Measurements from ENCODE around the gene KRTAP23-1. TPM values are rescaled to one million over a fixed set of nuclear protein-coding genes. Genes with fewer than 3 reads are reported as not detected.

Gene KRTAP23-1
- total and polyA plus RNA-seq, 2 of the 4 experiments (the other 2 are of a cell fraction) = not detected

- CTCF ChIA-PET = no interaction called here
- H3K36me3 ChIP-seq (ENCODE audit: control insufficient read depth, insufficient read depth, low read length) = no peaks in the 10 kb centered on the region
- H3K27ac ChIP-seq (ENCODE audit: insufficient read depth, low read length) = no peak overlapping the region
- no peak overlapping the region for H3K14ac ChIP-seq (replicated peaks; ENCODE audit: low read depth, low read length)
- no peak overlapping the region for H4K91ac ChIP-seq (ENCODE audit: insufficient read depth, low read depth, low read length)
- no peak overlapping the region for H3K4ac ChIP-seq (ENCODE audit: low read depth, low read length)
- H3K9me3 ChIP-seq (ENCODE audit: control insufficient read depth, insufficient read depth, low read length) = peaks cover 12% of the 10 kb centered on the region
- no peak overlapping the region for H2AK5ac ChIP-seq (ENCODE audit: low read depth, low read length)
- dilution Hi-C loops (cut with HindIII; ENCODE audit: low sequenced_read_pairs, unreplicated experiment) (no loop called here), intact Hi-C loops (cut with micrococcal nuclease) (no loop called here), in situ Hi-C loops (cut with MboI; ENCODE audit: low sequenced_read_pairs) (no loop called here)
- DNase-seq = no peak
- H2BK5ac ChIP-seq (ENCODE audit: low read depth, low read length, poor library complexity, severe bottlenecking) = no peak overlapping the region
- H2BK20ac ChIP-seq (ENCODE audit: low read depth, low read length) = no peak overlapping the region
- H3K23ac ChIP-seq (ENCODE audit: low read depth, low read length) = no peak overlapping the region
- H3K79me1 ChIP-seq (ENCODE audit: low read depth in 1 of 2, low read length in 2 of 2) = no peaks in the 10 kb centered on the region
- H3K9ac ChIP-seq (ENCODE audit: low read depth, low read length) = no peak overlapping the region
- H3K4me2 ChIP-seq (ENCODE audit: low read depth, low read length) = no peak overlapping the region
- no peak overlapping the region for H2AK9ac ChIP-seq (replicated peaks; ENCODE audit: low read depth, low read length, poor library complexity)
- H2BK15ac ChIP-seq (ENCODE audit: low read depth, low read length) = no peak overlapping the region
- no peaks in the 10 kb centered on the region for H3K9me1 ChIP-seq (ENCODE audit: insufficient read depth, low read length)
- H3K18ac ChIP-seq (ENCODE audit: low read depth, low read length) = no peak overlapping the region
- WGBS, 2 experiments (ENCODE audit: extremely low coverage in 2 of 2, insufficient read length in 1 of 2) = no CpG with 5 or more reads among the region's 1 CpG
- BruUV-seq (replicated peaks) = no TSS peak
- TF ChIP-seq RFX5 (IDR thresholded peaks at IDR 0.05; ENCODE audit: low read depth, low read length) (no peak), POLR2A (IDR thresholded peaks at IDR 0.05; ENCODE audit: low read depth, low read length) (no peak), NFE2L2 (IDR thresholded peaks at IDR 0.05; ENCODE audit: low read depth, low read length) (no peak), RAD21 (IDR thresholded peaks at IDR 0.05; ENCODE audit: low read length) (no peak), MXI1 (IDR thresholded peaks at IDR 0.05; ENCODE audit: borderline replicate concordance, low read depth, low read length) (no peak), MAFK (IDR thresholded peaks at IDR 0.05; ENCODE audit: low read depth, low read length) (no peak), MAZ (IDR thresholded peaks at IDR 0.05; ENCODE audit: borderline replicate concordance, low read depth, low read length) (no peak), CTCF (conservative IDR thresholded peaks at IDR 0.05; ENCODE audit: low read depth, low read length) (no peak), RCOR1 (IDR thresholded peaks at IDR 0.05; ENCODE audit: insufficient replicate concordance, low read length) (no peak), SMC3 (IDR thresholded peaks at IDR 0.05; ENCODE audit: low read depth, low read length) (no peak), BHLHE40 (IDR thresholded peaks at IDR 0.05; ENCODE audit: low read depth, low read length) (no peak), CEBPB (IDR thresholded peaks at IDR 0.05; ENCODE audit: low read depth, low read length) (no peak)
- TF ChIP-seq, protein P1, sequence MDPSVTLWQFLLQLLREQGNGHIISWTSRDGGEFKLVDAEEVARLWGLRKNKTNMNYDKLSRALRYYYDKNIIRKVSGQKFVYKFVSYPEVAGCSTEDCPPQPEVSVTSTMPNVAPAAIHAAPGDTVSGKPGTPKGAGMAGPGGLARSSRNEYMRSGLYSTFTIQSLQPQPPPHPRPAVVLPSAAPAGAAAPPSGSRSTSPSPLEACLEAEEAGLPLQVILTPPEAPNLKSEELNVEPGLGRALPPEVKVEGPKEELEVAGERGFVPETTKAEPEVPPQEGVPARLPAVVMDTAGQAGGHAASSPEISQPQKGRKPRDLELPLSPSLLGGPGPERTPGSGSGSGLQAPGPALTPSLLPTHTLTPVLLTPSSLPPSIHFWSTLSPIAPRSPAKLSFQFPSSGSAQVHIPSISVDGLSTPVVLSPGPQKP (IDR thresholded peaks at IDR 0.05; ENCODE audit: borderline replicate concordance, low read depth, low read length) = no peak
- no peaks in the 10 kb centered on the region for H4K20me1 ChIP-seq (ENCODE audit: insufficient read depth, low read length)
- POLR2A ChIA-PET (ENCODE audit: unreplicated experiment) = no interaction called here
- H2AFZ ChIP-seq (replicated peaks; ENCODE audit: low read length, poor library complexity) = no peak overlapping the region
- H3K56ac ChIP-seq (ENCODE audit: extremely low read depth, insufficient read depth, low read length) = no peak overlapping the region
- ATAC-seq (ENCODE audit: low read depth) = no peak
- H3K27me3 ChIP-seq (ENCODE audit: control insufficient read depth, insufficient read depth, low read length) = no peaks in the 10 kb centered on the region
- H3K4me1 ChIP-seq (ENCODE audit: control insufficient read depth, insufficient read depth, low read length) = no peaks in the 10 kb centered on the region
- H4K8ac ChIP-seq (ENCODE audit: low read depth in 2 of 2, low read length in 2 of 2) = no peak overlapping the region
- H2BK120ac ChIP-seq (ENCODE audit: low read depth, low read length) = no peak overlapping the region
- H3K4me3 ChIP-seq (ENCODE audit: insufficient read depth, low read depth, low read length) = no peak overlapping the region
- no peak overlapping the region for H4K5ac ChIP-seq (ENCODE audit: low read depth, low read length)
Observed at GRCh38 chr21:30382201-30382600, 33.8 kb upstream of the KRTAP23-1 start.
